K562 (cell line): ENCODE measurements around the gene WBP1. TPM values are rescaled to one million over a fixed set of nuclear protein-coding genes. Genes with fewer than 3 reads are reported as not detected.
A peak's percentile ranks its signal among the peaks of the same experiment; 100 is the strongest.

ENCODE experiments used
- ATAC-seq: fragments of 200-7000 bp; cut with Tn5 transposase; 3 replicates; pipeline ENCODE4 v1.9.1; 2020; ENCODE audit warnings: moderate library complexity
- BruUV-seq: library from RNA; stranded (reverse); fragments of 400-500 nt; replicated peaks from 2 replicates; lab custom pipeline; 2021; lab: Mats Ljungman, UMichigan
- CTCF ChIA-PET: fragments of 300-600 bp; formaldehyde crosslinking; extraction: SDS; loops from one replicate; lab custom pipeline; 2021; ENCODE audit warnings: low intra/inter-chr PET ratio; lab: Yijun Ruan, JAX
- POLR2A ChIA-PET: fragments of 300-600, 350-650 bp; sonication (Branson Sonifier 250); formaldehyde crosslinking; extraction: SDS; loops from one replicate; lab custom pipeline; 2021; ENCODE audit warnings: antibody characterized with exemption, inconsistent platforms; lab: Yijun Ruan, JAX
- DNase-seq, 4 experiments: peaks; one replicate each; pipeline versions ENCODE4 v3.0.0 to v3.0.0-alpha.2; 2011 to 2018; ENCODE audit warnings: low spot score in 3 of 4, mixed read lengths in 3 of 4; ENCODE audit errors: extremely low read depth in 1 of 4
- FAIRE-seq: peaks from 2 replicates; lab custom pipeline; 2011; peaks lifted over from hg19 to GRCh38; lab: Jason Lieb, UNC
- H2AFZ ChIP-seq: 2 replicates; pipeline ENCODE4 v1.6.0; 2011; ENCODE audit warnings: low read depth, low read length, control low read depth, inconsistent platforms
- H3K27ac ChIP-seq: fragments of 200-600 bp; 3 replicates; pipeline ENCODE4 v1.8.0; 2011; ENCODE audit warnings: low read depth, mild to moderate bottlenecking, control low read depth, inconsistent platforms, low read length, moderate library complexity, mixed read lengths; ENCODE audit errors: extremely low read depth
- H3K27me3 ChIP-seq, 2 experiments: fragments of 300-600 bp in 1 of 2; 2 replicates in 1 of 2; 3 replicates in 1 of 2; pipeline versions ENCODE4 v1.6.0 to v1.8.0; 2011; ENCODE audit warnings: inconsistent platforms in 2 of 2, low read length in 2 of 2, mild to moderate bottlenecking in 1 of 2, mixed read lengths in 1 of 2, moderate library complexity in 1 of 2; ENCODE audit not compliant: control insufficient read depth in 2 of 2, insufficient read depth in 2 of 2
- H3K36me3 ChIP-seq: fragments of 300-600 bp; 3 replicates; pipeline ENCODE4 v1.8.0; 2011; ENCODE audit warnings: mild to moderate bottlenecking, low read length, inconsistent platforms; ENCODE audit not compliant: control insufficient read depth, insufficient read depth
- H3K4me1 ChIP-seq, 2 experiments: fragments of 200-600 bp in 1 of 2; replicated peaks in 1 of 2; 2 replicates in 1 of 2; 3 replicates in 1 of 2; pipeline versions ENCODE4 v1.5.1 to v1.8.0; 2011; ENCODE audit warnings: inconsistent platforms in 2 of 2, low read length in 2 of 2, mild to moderate bottlenecking in 1 of 2, mixed read lengths in 1 of 2, moderate library complexity in 1 of 2; ENCODE audit not compliant: control insufficient read depth in 2 of 2, insufficient read depth in 2 of 2
- H3K4me2 ChIP-seq: 2 replicates; pipeline ENCODE4 v1.6.1; 2011; ENCODE audit warnings: low read length, control low read depth, inconsistent platforms, mixed read lengths; ENCODE audit not compliant: insufficient read depth
- H3K4me3 ChIP-seq: fragments of 200-600 bp; sonication (generic), shearing (Covaris generic); 2 replicates; pipeline ENCODE4 v1.5.1; 2016; ENCODE audit warnings: control low read depth, inconsistent platforms
- H3K79me2 ChIP-seq: fragments of 200-600 bp; 3 replicates; pipeline ENCODE4 v1.8.0; 2011; ENCODE audit warnings: low read length, inconsistent platforms; ENCODE audit not compliant: control insufficient read depth, insufficient read depth
- H3K9ac ChIP-seq, 2 experiments: 2 replicates each; pipeline versions ENCODE4 v1.6.0 to v1.6.1; 2011; ENCODE audit warnings: low read depth in 2 of 2, low read length in 2 of 2, control low read depth in 1 of 2, inconsistent platforms in 1 of 2, mild to moderate bottlenecking in 1 of 2, mixed read lengths in 1 of 2; ENCODE audit not compliant: insufficient read depth in 1 of 2
- H3K9me1 ChIP-seq: one replicate; pipeline ENCODE4 v1.6.0; 2011; ENCODE audit warnings: inconsistent platforms, mild to moderate bottlenecking, low read length, moderate library complexity; ENCODE audit not compliant: control insufficient read depth, insufficient read depth
- H3K9me3 ChIP-seq: replicated peaks from 2 replicates; pipeline ENCODE4 v1.5.1; 2011; ENCODE audit warnings: low read depth, low read length, inconsistent platforms; ENCODE audit not compliant: control insufficient read depth, insufficient read depth
- H4K20me1 ChIP-seq: replicated peaks from 2 replicates; pipeline ENCODE4 v1.6.1; 2011; ENCODE audit warnings: low read length, inconsistent platforms, mixed read lengths; ENCODE audit not compliant: control insufficient read depth, insufficient read depth
- CREM ChIP-seq: IDR thresholded peaks from 2 replicates; pipeline ENCODE4 v1.6.1; 2014; ENCODE audit warnings: antibody characterized with exemption, low read depth
- EGR1 ChIP-seq: fragments of 450-650 bp; conservative IDR thresholded peaks from 2 replicates; pipeline ENCODE4 v1.6.1; 2017; ENCODE audit warnings: mild to moderate bottlenecking
- HMGN3 ChIP-seq: IDR thresholded peaks from 2 replicates; pipeline ENCODE4 v1.6.1; 2011; ENCODE audit warnings: borderline replicate concordance, low read depth, mild to moderate bottlenecking, mixed read lengths, low read length; ENCODE audit not compliant: insufficient read length; ENCODE audit errors: extremely low read depth
- POLR2G ChIP-seq: fragments of 200-400 bp; formaldehyde crosslinking; IDR thresholded peaks from 2 replicates; pipeline ENCODE4 v1.6.1; 2017; ENCODE audit warnings: low read depth, mild to moderate bottlenecking, antibody characterized with exemption, low read length, moderate library complexity
- SUPT5H ChIP-seq: fragments of 450-650 bp; IDR thresholded peaks from 2 replicates; pipeline ENCODE4 v1.6.1; 2016
- TBP ChIP-seq: optimal IDR thresholded peaks from 2 replicates; pipeline ENCODE3; 2011; ENCODE audit warnings: low read depth, low read length, improper control_type of control experiment
- ZNF764 ChIP-seq: fragments of 250-450 bp; sonication (Bioruptor Pico); IDR thresholded peaks from 2 replicates; pipeline ENCODE4 v1.4.0; 2020; ENCODE audit warnings: low read depth, mild to moderate bottlenecking, moderate library complexity
- WGBS: fragments of 100-300 bp; shearing (Covaris generic); methylation state at CpG from one replicate; pipeline ENCODE4 v1.1.6; 2016; ENCODE audit warnings: low coverage, mixed read lengths; ENCODE audit not compliant: insufficient coverage; ENCODE audit errors: missing lambda C conversion rate; 5-methylcytosine and 5-hydroxymethylcytosine counted together
- in situ Hi-C: fragments of 300-500 bp; cut with MboI; formaldehyde crosslinking; loops from 4 replicates; pipeline ENCODE4 v1.15.0; 2018; ENCODE audit warnings: inconsistent platforms, mixed read lengths
- intact Hi-C: fragments of 100-400 bp; cut with micrococcal nuclease; formaldehyde crosslinking; loops from 2 replicates; pipeline ENCODE4 v1.14.2; 2022
- polyA plus RNA-seq, 8 experiments: library from polyadenylated mRNA; depleted of rRNA in 4 of 8; stranded (reverse) in 5 of 8; unstranded in 3 of 8; fragments of >200 nt; fragmentation: Nextera tagmentation in 2 of 8; fragmentation: Illumina TruSeq in 1 of 8; extraction: Ambion mirVana in 2 of 8; extraction: Trizol in 1 of 8; gene quantifications; 2 replicates each; pipeline versions ENCODE4 v1.2.1 to v1.2.3, GENCODE V29; 2011 to 2014; ENCODE audit warnings: inconsistent platforms in 1 of 8, missing spikeins in 1 of 8
- total RNA-seq, 7 experiments: library from RNA; depleted of rRNA in 6 of 7; stranded (reverse); fragments of >200 nt in 6 of 7; fragmentation: Illumina TruSeq in 2 of 7; extraction: Trizol in 2 of 7; gene quantifications; 2 replicates each; pipeline versions ENCODE4 v1.2.1 to v1.2.3, GENCODE V29; 2011 to 2021; ENCODE audit warnings: low replicate concordance in 1 of 7
- TF ChIP-seq, protein P1 (sequence below), 2 experiments: fragments of 450-650 bp in 1 of 2; sonication (generic) in 1 of 2; formaldehyde crosslinking in 1 of 2; IDR thresholded peaks; 2 replicates each; pipeline versions ENCODE4 v1.7.1 to v1.9.0; 2016 to 2022; ENCODE audit warnings: inconsistent platforms in 1 of 2, mild to moderate bottlenecking in 1 of 2, missing genetic modification reagents in 1 of 2
- TF ChIP-seq, protein P2 (sequence below): fragments of 450-650 bp; formaldehyde crosslinking; IDR thresholded peaks from 2 replicates; pipeline ENCODE4 v1.4.0; 2020; ENCODE audit warnings: mild to moderate bottlenecking, moderate library complexity

WBP1 gene
- total and polyA plus RNA-seq, 9 of the 15 experiments (the other 6 are each of a cell fraction or from before 2014, with no cell fraction given): 1.9 to 27.7 (median 14.2) TPM

DNA sequence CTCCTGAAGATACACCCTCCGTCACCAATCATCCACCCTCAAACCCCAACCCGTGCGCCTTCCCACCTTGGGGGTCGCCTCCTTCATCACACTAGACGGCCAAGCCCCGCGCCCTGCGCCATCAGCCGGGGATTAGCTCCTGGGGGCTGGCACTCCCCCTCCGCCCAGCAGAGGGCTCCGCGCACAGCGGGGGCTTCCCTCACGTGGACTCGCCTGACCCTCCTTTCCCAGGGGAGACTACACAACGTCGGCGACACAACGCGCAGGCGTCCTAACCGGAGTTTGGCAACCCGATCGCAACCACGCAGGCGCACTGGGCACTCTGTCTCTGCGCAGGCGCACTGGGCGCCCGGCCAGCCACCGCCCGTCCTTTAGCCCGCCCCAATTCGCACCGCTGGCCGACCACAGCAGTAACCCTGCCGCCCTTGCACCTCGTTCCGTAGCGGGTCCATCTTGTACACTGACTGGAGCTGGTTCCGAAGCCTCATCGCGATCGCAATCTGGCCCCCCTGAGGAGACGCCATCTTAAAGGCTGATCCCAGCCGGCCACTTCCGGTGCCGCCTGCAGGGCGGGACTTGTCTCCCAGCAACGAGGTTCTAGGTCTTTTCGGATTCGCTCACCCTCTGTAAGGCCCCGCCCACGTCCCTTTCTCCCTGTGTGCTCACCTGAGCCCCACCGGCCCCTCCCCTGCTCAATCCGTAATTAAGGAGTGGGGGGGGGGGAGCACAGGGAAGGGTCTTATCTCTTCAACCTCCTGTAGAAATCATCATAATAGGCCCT, 49.1 kb downstream of the WBP1 start, which contains the start of gene PCGF1:
TSS of gene PCGF1 (minus strand) at position 551 of the 781 bp plus-strand sequence. CDS start at position 524, 27 bp downstream.
- H3K36me3 ChIP-seq: peaks cover 13% of the 10 kb centered on the region; the same call in 2 of the 3 replicates
- H3K27ac ChIP-seq: peak within 1 kb of the TSS; percentile 97
- WGBS: 0% methylated on average over 51 of the region's 56 CpGs
- POLR2A ChIA-PET: interaction anchor here (0.6 to 2.6 kb wide), 7 partner anchors 12 to 132 kb away, joined by 3 to 9 read pairs (median 5); partner anchors contain the start of genes CCDC142 and TTC31
- H3K4me3 ChIP-seq: peak within 1 kb of the TSS; percentile 78
- DNase-seq (peak; percentile 95 to 99 (median 96)), FAIRE-seq (peak; percentile 92), ATAC-seq (peak; percentile 80)
- H3K9ac ChIP-seq: peak within 1 kb of the TSS; percentile 95 to 96
- CTCF ChIA-PET: no interaction called here
- H3K27me3 ChIP-seq: no peaks in the 10 kb centered on the region
- in situ Hi-C loops (no loop called here), intact Hi-C loops (loop anchor here (1.0 kb wide), 2 partner anchors 22 to 80 kb away; partner anchors contain the start of genes AUP1 and HTRA2)
- H3K9me1 ChIP-seq: no peaks in the 10 kb centered on the region
- H3K9me3 ChIP-seq: no peaks in the 10 kb centered on the region
- peaks cover 36 to 55% of the 10 kb centered on the region in 2 experiments; a peak in 4 of 5 replicates for H3K4me1 ChIP-seq
- no TSS peak for BruUV-seq
- peak within 1 kb of the TSS; percentile 99 for H2AFZ ChIP-seq
- no peaks in the 10 kb centered on the region for H4K20me1 ChIP-seq
- H3K4me2 ChIP-seq: peak within 1 kb of the TSS; percentile 94
- peaks cover 46% of the 10 kb centered on the region for H3K79me2 ChIP-seq
- TF ChIP-seq, protein P1, sequence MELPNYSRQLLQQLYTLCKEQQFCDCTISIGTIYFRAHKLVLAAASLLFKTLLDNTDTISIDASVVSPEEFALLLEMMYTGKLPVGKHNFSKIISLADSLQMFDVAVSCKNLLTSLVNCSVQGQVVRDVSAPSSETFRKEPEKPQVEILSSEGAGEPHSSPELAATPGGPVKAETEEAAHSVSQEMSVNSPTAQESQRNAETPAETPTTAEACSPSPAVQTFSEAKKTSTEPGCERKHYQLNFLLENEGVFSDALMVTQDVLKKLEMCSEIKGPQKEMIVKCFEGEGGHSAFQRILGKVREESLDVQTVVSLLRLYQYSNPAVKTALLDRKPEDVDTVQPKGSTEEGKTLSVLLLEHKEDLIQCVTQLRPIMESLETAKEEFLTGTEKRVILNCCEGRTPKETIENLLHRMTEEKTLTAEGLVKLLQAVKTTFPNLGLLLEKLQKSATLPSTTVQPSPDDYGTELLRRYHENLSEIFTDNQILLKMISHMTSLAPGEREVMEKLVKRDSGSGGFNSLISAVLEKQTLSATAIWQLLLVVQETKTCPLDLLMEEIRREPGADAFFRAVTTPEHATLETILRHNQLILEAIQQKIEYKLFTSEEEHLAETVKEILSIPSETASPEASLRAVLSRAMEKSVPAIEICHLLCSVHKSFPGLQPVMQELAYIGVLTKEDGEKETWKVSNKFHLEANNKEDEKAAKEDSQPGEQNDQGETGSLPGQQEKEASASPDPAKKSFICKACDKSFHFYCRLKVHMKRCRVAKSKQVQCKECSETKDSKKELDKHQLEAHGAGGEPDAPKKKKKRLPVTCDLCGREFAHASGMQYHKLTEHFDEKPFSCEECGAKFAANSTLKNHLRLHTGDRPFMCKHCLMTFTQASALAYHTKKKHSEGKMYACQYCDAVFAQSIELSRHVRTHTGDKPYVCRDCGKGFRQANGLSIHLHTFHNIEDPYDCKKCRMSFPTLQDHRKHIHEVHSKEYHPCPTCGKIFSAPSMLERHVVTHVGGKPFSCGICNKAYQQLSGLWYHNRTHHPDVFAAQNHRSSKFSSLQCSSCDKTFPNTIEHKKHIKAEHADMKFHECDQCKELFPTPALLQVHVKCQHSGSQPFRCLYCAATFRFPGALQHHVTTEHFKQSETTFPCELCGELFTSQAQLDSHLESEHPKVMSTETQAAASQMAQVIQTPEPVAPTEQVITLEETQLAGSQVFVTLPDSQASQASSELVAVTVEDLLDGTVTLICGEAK (IDR thresholded peaks at IDR 0.05): peak; percentile 90
- TF ChIP-seq, protein P1 (CRISPR knock-in tag; IDR thresholded peaks at IDR 0.05): no peak
- TF ChIP-seq HMGN3 (peak; percentile 83), POLR2G (peak; percentile 82), CREM (peak; percentile 67), SUPT5H (peak; percentile 77), TBP (peak; percentile 75), EGR1 (peak; percentile 54), ZNF764 (CRISPR knock-in tag) (0 out of 2 replicates have a peak, but pooled peaks have one; percentile 14)
- TF ChIP-seq, protein P2, sequence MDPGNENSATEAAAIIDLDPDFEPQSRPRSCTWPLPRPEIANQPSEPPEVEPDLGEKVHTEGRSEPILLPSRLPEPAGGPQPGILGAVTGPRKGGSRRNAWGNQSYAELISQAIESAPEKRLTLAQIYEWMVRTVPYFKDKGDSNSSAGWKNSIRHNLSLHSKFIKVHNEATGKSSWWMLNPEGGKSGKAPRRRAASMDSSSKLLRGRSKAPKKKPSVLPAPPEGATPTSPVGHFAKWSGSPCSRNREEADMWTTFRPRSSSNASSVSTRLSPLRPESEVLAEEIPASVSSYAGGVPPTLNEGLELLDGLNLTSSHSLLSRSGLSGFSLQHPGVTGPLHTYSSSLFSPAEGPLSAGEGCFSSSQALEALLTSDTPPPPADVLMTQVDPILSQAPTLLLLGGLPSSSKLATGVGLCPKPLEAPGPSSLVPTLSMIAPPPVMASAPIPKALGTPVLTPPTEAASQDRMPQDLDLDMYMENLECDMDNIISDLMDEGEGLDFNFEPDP (CRISPR knock-in tag): no peak
